Measurements from ENCODE around the gene ALS2CL. TPM values are rescaled to one million over a fixed set of nuclear protein-coding genes. Genes with fewer than 3 reads are reported as not detected.
"Not testable (repeated sequence)": the region's sequence is repeated elsewhere in the genome, so short reads cannot be mapped to it uniquely, and the experiment has no call there.

Gene ALS2CL, protein sequence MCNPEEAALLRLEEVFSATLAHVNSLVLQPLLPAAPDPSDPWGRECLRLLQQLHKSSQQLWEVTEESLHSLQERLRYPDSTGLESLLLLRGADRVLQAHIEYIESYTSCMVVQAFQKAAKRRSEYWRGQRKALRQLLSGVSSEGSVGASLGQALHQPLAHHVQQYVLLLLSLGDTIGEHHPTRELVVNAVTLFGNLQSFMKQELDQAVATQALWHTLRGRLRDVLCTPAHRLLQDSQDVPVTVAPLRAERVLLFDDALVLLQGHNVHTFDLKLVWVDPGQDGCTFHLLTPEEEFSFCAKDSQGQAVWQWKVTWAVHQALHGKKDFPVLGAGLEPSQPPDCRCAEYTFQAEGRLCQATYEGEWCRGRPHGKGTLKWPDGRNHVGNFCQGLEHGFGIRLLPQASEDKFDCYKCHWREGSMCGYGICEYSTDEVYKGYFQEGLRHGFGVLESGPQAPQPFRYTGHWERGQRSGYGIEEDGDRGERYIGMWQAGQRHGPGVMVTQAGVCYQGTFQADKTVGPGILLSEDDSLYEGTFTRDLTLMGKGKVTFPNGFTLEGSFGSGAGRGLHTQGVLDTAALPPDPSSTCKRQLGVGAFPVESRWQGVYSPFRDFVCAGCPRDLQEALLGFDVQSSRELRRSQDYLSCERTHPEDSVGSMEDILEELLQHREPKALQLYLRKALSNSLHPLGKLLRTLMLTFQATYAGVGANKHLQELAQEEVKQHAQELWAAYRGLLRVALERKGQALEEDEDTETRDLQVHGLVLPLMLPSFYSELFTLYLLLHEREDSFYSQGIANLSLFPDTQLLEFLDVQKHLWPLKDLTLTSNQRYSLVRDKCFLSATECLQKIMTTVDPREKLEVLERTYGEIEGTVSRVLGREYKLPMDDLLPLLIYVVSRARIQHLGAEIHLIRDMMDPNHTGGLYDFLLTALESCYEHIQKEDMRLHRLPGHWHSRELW
- total RNA-seq (2021) (67.5 and 71.6 TPM in 2 replicates), Bru-seq, nascent RNA (percentile 75 among the genes with signal in this experiment), BruChase-seq, experiment 1, labeled RNA remaining after a 2-hour chase (percentile 89 among the genes with signal in this experiment), BruChase-seq, experiment 2, labeled RNA remaining after a 6-hour chase (percentile 90 among the genes with signal in this experiment)
- long read RNA-seq, partial matches to known transcripts, result 19 of 60 reads
- long read RNA-seq, other reads (novel, unspliced or antisense), result 38 of 60 reads

DNA sequence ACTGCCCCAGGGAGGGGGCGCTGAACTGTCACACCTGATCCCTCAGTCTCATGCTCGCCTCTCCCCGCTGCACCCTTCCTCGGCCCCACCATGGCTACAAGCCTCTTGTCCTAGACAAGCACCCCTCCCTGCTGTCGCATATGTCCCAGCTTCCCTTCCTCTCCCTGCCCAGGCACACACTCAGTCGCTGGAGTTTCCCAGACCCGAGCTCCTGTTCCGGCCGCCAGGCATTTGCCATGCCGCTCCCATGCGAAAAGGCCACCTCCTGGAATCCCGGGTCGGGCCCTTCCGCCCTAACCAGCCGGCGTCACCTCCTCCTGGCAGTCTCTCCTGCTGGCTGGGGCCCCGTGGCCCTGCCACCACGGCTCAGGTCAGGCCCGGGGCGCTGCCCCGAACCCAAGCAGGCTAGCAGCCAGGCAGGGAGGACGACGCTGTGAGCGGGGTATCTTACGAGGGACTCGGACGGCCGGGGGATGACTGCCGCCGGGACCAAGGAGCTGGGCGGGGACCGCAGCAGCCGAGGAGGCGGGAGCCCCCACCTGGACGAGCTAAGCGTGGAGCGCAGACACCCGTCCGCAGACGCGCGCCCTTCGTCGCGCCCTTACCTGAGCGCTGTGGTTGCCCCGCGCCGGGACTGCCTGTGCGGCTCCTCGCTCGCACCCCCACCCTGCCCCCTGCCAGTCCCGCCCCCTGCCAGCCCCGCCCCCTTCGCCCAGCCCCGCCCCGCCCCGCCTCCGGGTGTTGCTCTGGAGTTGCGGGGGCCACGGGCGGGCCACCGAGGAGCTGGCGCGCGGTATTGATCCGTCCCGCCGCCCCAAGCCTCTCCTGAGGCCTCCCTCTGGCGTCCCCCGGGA is at the start of gene ALS2CL:
ALS2CL (minus strand) TSS at position 642 of the 854 bp plus-strand sequence. CDS start 4,239 bp downstream, outside the sequence.
- intact Hi-C loops (cut with micrococcal nuclease; ENCODE audit: unreplicated experiment), result loop anchor here (2.0 to 10.0 kb wide), 4 partner anchors 136 to 822 kb away; partner anchors contain the start of genes CCDC12 and ELP6
- peak within 1 kb of the TSS; percentile 98 for H3K27ac ChIP-seq
- no peak for TF ChIP-seq EZH2 (IDR thresholded peaks at IDR 0.05; ENCODE audit: low read depth)
- TF ChIP-seq, protein P1, sequence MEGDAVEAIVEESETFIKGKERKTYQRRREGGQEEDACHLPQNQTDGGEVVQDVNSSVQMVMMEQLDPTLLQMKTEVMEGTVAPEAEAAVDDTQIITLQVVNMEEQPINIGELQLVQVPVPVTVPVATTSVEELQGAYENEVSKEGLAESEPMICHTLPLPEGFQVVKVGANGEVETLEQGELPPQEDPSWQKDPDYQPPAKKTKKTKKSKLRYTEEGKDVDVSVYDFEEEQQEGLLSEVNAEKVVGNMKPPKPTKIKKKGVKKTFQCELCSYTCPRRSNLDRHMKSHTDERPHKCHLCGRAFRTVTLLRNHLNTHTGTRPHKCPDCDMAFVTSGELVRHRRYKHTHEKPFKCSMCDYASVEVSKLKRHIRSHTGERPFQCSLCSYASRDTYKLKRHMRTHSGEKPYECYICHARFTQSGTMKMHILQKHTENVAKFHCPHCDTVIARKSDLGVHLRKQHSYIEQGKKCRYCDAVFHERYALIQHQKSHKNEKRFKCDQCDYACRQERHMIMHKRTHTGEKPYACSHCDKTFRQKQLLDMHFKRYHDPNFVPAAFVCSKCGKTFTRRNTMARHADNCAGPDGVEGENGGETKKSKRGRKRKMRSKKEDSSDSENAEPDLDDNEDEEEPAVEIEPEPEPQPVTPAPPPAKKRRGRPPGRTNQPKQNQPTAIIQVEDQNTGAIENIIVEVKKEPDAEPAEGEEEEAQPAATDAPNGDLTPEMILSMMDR (conservative IDR thresholded peaks at IDR 0.05), result no peak; the same call in none of the 2 replicates
- H3K27me3 ChIP-seq (ENCODE audit: insufficient read depth, low read depth), result no peaks in the 10 kb centered on the region
- no peaks in the 10 kb centered on the region for H3K36me3 ChIP-seq (ENCODE audit: low read depth)
- no peaks in the 10 kb centered on the region for H3K9me3 ChIP-seq (ENCODE audit: insufficient read depth, low read depth)
- peaks cover 17% of the 10 kb centered on the region; the same call in 1 of the 2 replicates for H3F3A ChIP-seq (ENCODE audit: insufficient read depth, low read depth)
- POLR2A ChIA-PET (ENCODE audit: unreplicated experiment), result interaction anchor here (0.5 to 0.7 kb wide), 4 partner anchors 18 to 270 kb away, joined by 3 to 6 read pairs (median 5); no protein-coding TSS in a partner anchor
- H3K4me1 ChIP-seq (replicated peaks; ENCODE audit: insufficient read depth), result peaks cover 21% of the 10 kb centered on the region
- H3K9me2 ChIP-seq (ENCODE audit: insufficient read depth), result no peaks in the 10 kb centered on the region
- peaks cover 18% of the 10 kb centered on the region for H3K79me2 ChIP-seq (ENCODE audit: low read depth)
- H3K4me2 ChIP-seq, result peak within 1 kb of the TSS; percentile 99
- H2AFZ ChIP-seq, result peak within 1 kb of the TSS; percentile 68
- H3K4me3 ChIP-seq, result peak within 1 kb of the TSS; percentile 92
- H4K20me1 ChIP-seq (ENCODE audit: insufficient read depth), result no peaks in the 10 kb centered on the region; the same call in 1 of the 2 replicates
- BruUV-seq (replicated peaks), result TSS peak; percentile 76
- peak; percentile 41 to 77 for DNase-seq
- CTCF ChIA-PET, result no interaction called here

DNA sequence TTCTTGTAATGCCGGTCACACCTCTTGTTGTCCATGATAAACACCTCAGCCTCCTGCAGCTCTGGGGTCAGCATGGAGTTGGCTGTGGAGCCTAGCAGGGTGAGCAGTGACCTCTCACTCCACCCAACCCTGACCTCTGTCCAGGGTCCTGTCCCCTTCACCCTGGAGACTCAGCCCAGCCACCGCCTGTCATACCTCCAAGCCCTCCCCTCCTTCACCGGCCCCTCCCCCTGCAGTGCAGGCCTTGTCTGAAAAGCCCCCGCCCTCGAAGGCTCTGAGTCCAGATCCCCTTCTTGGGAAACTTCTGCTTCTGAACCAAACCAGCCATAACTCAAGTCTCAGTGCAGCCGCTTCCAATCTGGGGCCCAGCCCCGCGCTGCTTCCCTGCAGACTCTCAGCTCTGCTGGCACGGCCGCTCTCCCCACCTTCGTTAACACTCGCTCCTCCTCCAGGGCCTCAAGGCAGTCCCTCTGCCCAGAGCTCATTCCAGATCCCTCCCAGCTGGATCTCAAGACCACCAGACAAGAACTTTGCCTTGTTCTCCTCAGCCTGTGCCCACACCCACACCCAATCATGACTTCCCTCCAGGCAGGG is 49.6 kb upstream of the ALS2CL start:
- H2AFZ ChIP-seq, result no peak overlapping the region
- H3K36me3 ChIP-seq (ENCODE audit: low read depth), result no peaks in the 10 kb centered on the region
- no peaks in the 10 kb centered on the region for H3K27me3 ChIP-seq (ENCODE audit: insufficient read depth, low read depth)
- no peak for DNase-seq
- no peak overlapping the region for H3K27ac ChIP-seq
- H3K4me1 ChIP-seq (replicated peaks; ENCODE audit: insufficient read depth), result no peaks in the 10 kb centered on the region
- H3K9me3 ChIP-seq (ENCODE audit: insufficient read depth, low read depth), result no peaks in the 10 kb centered on the region
- no peak for TF ChIP-seq EZH2 (IDR thresholded peaks at IDR 0.05; ENCODE audit: low read depth)
- TF ChIP-seq, protein P1 (conservative IDR thresholded peaks at IDR 0.05), result no peak
- H3K9me2 ChIP-seq (ENCODE audit: insufficient read depth), result no peaks in the 10 kb centered on the region
- H3F3A ChIP-seq (ENCODE audit: insufficient read depth, low read depth), result no peaks in the 10 kb centered on the region
- CTCF ChIA-PET, result no interaction called here
- H4K20me1 ChIP-seq (ENCODE audit: insufficient read depth), result no peaks in the 10 kb centered on the region
- H3K4me3 ChIP-seq, result no peak overlapping the region
- H3K4me2 ChIP-seq, result no peak overlapping the region
- intact Hi-C loops (cut with micrococcal nuclease; ENCODE audit: unreplicated experiment), result no loop called here
- no TSS peak for BruUV-seq (replicated peaks)
- H3K79me2 ChIP-seq (ENCODE audit: low read depth), result no peaks in the 10 kb centered on the region
- POLR2A ChIA-PET (ENCODE audit: unreplicated experiment), result no interaction called here

DNA sequence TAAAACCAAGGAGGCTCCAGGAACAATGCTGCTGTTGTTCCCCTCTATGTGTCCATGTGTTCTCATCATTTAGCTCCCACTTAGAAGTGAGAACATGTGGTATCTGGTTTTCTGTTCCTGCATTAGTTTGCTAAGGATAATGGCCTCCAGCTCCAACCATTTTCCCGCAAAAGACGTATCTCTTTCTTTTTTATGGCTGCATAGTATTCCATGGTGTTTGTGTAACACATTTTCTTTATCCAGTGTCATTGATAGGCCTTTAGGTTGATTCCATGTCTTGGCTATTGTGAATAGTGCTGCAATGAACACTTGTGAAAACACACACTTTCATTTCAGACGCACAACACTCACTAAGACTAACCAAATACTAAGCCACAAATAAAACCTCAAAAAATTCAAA is 46.1 kb upstream of the ALS2CL start:
- H3K4me2 ChIP-seq; H3K79me2 ChIP-seq (ENCODE audit: low read depth); DNase-seq; H3K9me2 ChIP-seq (ENCODE audit: insufficient read depth); H3F3A ChIP-seq (ENCODE audit: insufficient read depth, low read depth); H3K9me3 ChIP-seq (ENCODE audit: insufficient read depth, low read depth); H3K27me3 ChIP-seq (ENCODE audit: insufficient read depth, low read depth); H3K4me3 ChIP-seq; H3K4me1 ChIP-seq (replicated peaks; ENCODE audit: insufficient read depth); CTCF ChIA-PET; BruUV-seq (replicated peaks); intact Hi-C loops (cut with micrococcal nuclease; ENCODE audit: unreplicated experiment); H3K27ac ChIP-seq; H4K20me1 ChIP-seq (ENCODE audit: insufficient read depth); H2AFZ ChIP-seq; POLR2A ChIA-PET (ENCODE audit: unreplicated experiment); H3K36me3 ChIP-seq (ENCODE audit: low read depth): not testable (repeated sequence)

Data from PC-9 (cell line).